ENCODE data around the gene YWHAE. TPM values are rescaled to one million over a fixed set of nuclear protein-coding genes. Genes with fewer than 3 reads are reported as not detected.
A peak's percentile ranks its signal among the peaks of the same experiment; 100 is the strongest.
"Not testable (repeated sequence)": the region's sequence is repeated elsewhere in the genome, so short reads cannot be mapped to it uniquely, and the experiment has no call there.

YWHAE gene
- total and polyA plus RNA-seq, 10 of the 15 experiments (the other 5 are each of a cell fraction or from before 2014, with no cell fraction given), result 189 to 651 (median 469) TPM

DNA sequence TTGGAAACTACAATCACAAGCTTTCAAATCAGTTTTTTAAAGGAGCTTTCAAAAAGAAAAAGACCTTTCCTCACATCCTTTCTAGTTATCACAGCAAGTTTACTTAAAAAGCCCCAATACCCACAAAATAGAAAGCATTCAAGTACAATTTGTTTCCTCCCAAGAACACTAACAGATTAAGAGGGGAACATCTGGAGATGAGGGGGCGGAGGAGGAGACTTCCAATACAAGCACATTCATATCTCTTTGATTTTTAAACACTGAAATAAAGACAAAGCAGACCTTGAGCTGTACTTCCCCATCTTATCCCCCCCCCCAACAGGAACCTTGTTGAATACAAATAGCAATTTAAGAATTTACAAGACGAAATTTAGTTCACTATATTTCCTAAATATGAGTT lies 2.0 kb downstream of the YWHAE start:
- DNase-seq (ENCODE audit: low read depth, low spot score) (no peak), ATAC-seq (no peak), FAIRE-seq (no peak)
- Histone ChIP-seq H3K4me3 (peak overlapping the region; percentile 83), H4K20me1 (ENCODE audit: control insufficient read depth, insufficient read depth) (peaks cover 5% of the 10 kb centered on the region; the same call in 1 of the 2 replicates), H3K27ac (ENCODE audit: control insufficient read depth, insufficient read depth) (peak overlapping the region; percentile 93; the same call in 1 of the 2 replicates), H3K27me3 (replicated peaks in 1 of 2; ENCODE audit: control insufficient read depth in 2 of 2, insufficient read depth in 2 of 2, low read length in 1 of 2) (no peaks in the 10 kb centered on the region), H3K9me3 (replicated peaks; ENCODE audit: control insufficient read depth, insufficient read depth, low read length) (no peaks in the 10 kb centered on the region), H3K79me2 (ENCODE audit: control insufficient read depth, insufficient read depth, low read length) (peaks cover 70% of the 10 kb centered on the region), H2AFZ (ENCODE audit: control insufficient read depth, low read depth, low read length) (no peak overlapping the region), H3K4me1 (ENCODE audit: control insufficient read depth, insufficient read depth, low read length) (no peaks in the 10 kb centered on the region), H3K9ac (ENCODE audit: control insufficient read depth, insufficient read depth, low read length) (peak overlapping the region; percentile 80), H3K36me3 (ENCODE audit: control insufficient read depth in 2 of 2, insufficient read depth in 2 of 2, low read length in 1 of 2) (peaks cover 0 to 10% of the 10 kb centered on the region in 2 experiments; a peak in 1 of 4 replicates), H3K4me2 (ENCODE audit: control insufficient read depth, insufficient read depth) (peak overlapping the region; percentile 89)
- WGBS (ENCODE audit: insufficient coverage, insufficient replicate concordance, low lambda C conversion rate, missing lambda C conversion rate), result 0% methylated on average over 2 of the region's 2 CpGs
- TF ChIP-seq CBFB (IDR thresholded peaks at IDR 0.05; ENCODE audit: low read depth) (no peak), EGR1 (IDR thresholded peaks at IDR 0.05; ENCODE audit: borderline replicate concordance in 1 of 2, low read depth in 2 of 2, low read length in 2 of 2) (peak in 1 of 2 experiments; percentile 48; a peak in 1 of 3 replicates), NFIC (IDR thresholded peaks at IDR 0.05; ENCODE audit: low read depth, low read length) (0 out of 2 replicates have a peak, but pooled peaks have one; percentile 33)
- ChIA-PET CTCF (interaction anchor here (0.8 to 2.9 kb wide), 8 partner anchors 9 to 118 kb away, joined by 3 to 34 read pairs (median 6); partner anchors contain the start of genes CRK and INPP5K), SMC1A (ENCODE audit: uncharacterized antibody, unreplicated experiment) (interaction anchor here (0.7 to 3.5 kb wide), 12 partner anchors 9 to 232 kb away, joined by 3 to 29 read pairs (median 8); partner anchors contain the start of gene INPP5K), POLR2A (interaction anchor here (0.7 to 4.9 kb wide), 7 partner anchors 9 to 51 kb away, joined by 3 to 17 read pairs (median 7); no protein-coding TSS in a partner anchor), RAD21 (ENCODE audit: unreplicated experiment) (interaction anchor here (1.0 to 2.2 kb wide), 7 partner anchors 9 to 176 kb away, joined by 3 to 31 read pairs (median 4); no protein-coding TSS in a partner anchor)
- intact Hi-C loops (cut with micrococcal nuclease; ENCODE audit: unreplicated experiment), result no loop called here
- in situ Hi-C loops (cut with MboI), result no loop called here
- no TSS peak for BruUV-seq (replicated peaks)

DNA sequence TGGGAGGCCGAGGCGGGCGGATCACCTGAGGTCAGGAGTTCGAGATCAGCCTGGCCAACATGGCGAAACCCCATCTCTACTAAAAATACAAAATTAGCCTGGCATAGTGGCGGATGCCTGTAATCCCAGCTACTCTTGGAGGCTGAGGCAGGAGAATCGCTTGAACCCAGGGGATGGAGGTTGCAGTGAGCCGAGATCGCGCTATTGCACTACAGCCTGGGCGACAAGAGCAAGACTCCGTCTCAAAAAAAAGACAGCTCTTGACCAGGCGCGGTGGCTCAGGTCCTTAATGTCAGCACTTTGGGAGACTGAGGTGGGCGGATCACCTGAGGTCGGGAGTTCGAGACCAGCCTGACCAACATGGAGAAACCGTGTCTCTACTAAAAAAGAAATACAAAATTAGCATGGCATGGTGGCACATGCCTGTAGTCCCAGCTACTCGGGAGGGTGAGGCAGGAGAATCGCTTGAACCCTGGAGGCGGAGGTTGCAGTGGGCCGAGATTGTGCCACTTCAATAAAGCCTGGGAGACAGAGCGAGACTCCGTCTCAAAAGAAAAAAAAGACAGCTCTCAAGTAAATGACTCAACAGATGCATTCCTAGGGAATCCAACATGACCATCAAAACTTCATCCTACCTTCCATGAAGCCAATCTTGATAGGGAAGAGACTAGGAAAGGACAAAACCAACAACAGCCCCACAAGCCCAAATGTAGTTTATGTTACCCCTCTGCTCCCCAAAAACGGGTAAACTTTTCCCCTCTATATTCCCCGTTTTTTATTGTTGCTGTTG lies 4.0 kb downstream of the YWHAE start:
- H4K20me1 ChIP-seq (ENCODE audit: control insufficient read depth, insufficient read depth); H3K4me1 ChIP-seq (ENCODE audit: control insufficient read depth, insufficient read depth, low read length); DNase-seq (ENCODE audit: low read depth, low spot score); BruUV-seq (replicated peaks); H3K36me3 ChIP-seq (ENCODE audit: control insufficient read depth in 2 of 2, insufficient read depth in 2 of 2, low read length in 1 of 2); H3K27ac ChIP-seq (ENCODE audit: control insufficient read depth, insufficient read depth); H2AFZ ChIP-seq (ENCODE audit: control insufficient read depth, low read depth, low read length); H3K9me3 ChIP-seq (replicated peaks; ENCODE audit: control insufficient read depth, insufficient read depth, low read length); H3K9ac ChIP-seq (ENCODE audit: control insufficient read depth, insufficient read depth, low read length); intact Hi-C loops (cut with micrococcal nuclease; ENCODE audit: unreplicated experiment); ATAC-seq; in situ Hi-C loops (cut with MboI); FAIRE-seq; H3K27me3 ChIP-seq (replicated peaks in 1 of 2; ENCODE audit: control insufficient read depth in 2 of 2, insufficient read depth in 2 of 2, low read length in 1 of 2): not testable (repeated sequence)
- POLR2A ChIA-PET, result interaction anchor here (2.3 to 4.9 kb wide), 2 partner anchors 16 to 19 kb away, joined by 9 to 17 read pairs; no protein-coding TSS in a partner anchor
- CTCF ChIA-PET, result interaction anchor here (0.6 to 2.9 kb wide), 7 partner anchors 19 to 128 kb away, joined by 3 to 34 read pairs (median 4); partner anchors contain the start of gene INPP5K
- H3K4me3 ChIP-seq, result peak overlapping the region; percentile 33; the same call in 1 of the 2 replicates
- TF ChIP-seq, protein P1, sequence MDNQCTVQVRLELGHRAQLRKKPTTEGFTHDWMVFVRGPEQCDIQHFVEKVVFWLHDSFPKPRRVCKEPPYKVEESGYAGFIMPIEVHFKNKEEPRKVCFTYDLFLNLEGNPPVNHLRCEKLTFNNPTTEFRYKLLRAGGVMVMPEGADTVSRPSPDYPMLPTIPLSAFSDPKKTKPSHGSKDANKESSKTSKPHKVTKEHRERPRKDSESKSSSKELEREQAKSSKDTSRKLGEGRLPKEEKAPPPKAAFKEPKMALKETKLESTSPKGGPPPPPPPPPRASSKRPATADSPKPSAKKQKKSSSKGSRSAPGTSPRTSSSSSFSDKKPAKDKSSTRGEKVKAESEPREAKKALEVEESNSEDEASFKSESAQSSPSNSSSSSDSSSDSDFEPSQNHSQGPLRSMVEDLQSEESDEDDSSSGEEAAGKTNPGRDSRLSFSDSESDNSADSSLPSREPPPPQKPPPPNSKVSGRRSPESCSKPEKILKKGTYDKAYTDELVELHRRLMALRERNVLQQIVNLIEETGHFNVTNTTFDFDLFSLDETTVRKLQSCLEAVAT (IDR thresholded peaks at IDR 0.05), result peak; percentile 63; the same call in 1 of the 2 replicates
- RAD21 ChIA-PET (ENCODE audit: unreplicated experiment), result interaction anchor here (1.2 to 2.2 kb wide), 3 partner anchors 30 to 121 kb away, joined by 4 to 31 read pairs (median 6); partner anchors contain the start of gene INPP5K
- 92% methylated on average over 26 of the region's 26 CpGs for WGBS (ENCODE audit: insufficient coverage, insufficient replicate concordance, low lambda C conversion rate, missing lambda C conversion rate)
- SMC1A ChIA-PET (ENCODE audit: uncharacterized antibody, unreplicated experiment), result interaction anchor here (1.3 to 3.5 kb wide), 5 partner anchors 16 to 119 kb away, joined by 4 to 29 read pairs (median 14); no protein-coding TSS in a partner anchor
- H3K4me2 ChIP-seq (ENCODE audit: control insufficient read depth, insufficient read depth), result peak overlapping the region; percentile 5; the same call in 1 of the 2 replicates
- peaks cover 88% of the 10 kb centered on the region for H3K79me2 ChIP-seq (ENCODE audit: control insufficient read depth, insufficient read depth, low read length)

Data from GM12878 (cell line).